ENCODE results near the gene LRRC72.

DNA sequence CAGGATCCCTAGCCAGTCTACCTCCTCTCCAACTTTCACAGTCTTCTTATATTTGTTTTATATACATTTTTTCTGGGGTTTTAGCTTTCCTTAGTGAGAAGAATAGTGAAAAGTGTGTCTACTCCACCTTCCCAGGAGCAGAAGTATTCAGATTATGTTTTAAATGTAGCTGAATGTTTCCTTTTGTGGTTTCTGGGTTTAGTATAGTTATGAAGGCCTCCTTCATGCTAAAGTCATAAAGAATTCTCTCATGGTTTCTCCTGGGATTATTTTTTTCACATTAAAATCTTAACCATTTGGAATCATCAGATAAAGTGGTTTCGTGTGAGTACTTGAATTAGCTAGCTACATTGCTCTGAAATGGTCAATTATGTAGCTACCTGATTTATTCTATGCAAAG is 68.1 kb downstream of the LRRC72 start:
- no peak for TF ChIP-seq POLR2AphosphoS5 (IDR thresholded peaks at IDR 0.05; ENCODE audit: low read depth, low read length)
- no peak for TF ChIP-seq POLR2A (IDR thresholded peaks at IDR 0.05; ENCODE audit: low read depth, low read length)

Measured in GM12892 (cell line).